ENCODE results near the gene EDA.

The EDA gene

DNA sequence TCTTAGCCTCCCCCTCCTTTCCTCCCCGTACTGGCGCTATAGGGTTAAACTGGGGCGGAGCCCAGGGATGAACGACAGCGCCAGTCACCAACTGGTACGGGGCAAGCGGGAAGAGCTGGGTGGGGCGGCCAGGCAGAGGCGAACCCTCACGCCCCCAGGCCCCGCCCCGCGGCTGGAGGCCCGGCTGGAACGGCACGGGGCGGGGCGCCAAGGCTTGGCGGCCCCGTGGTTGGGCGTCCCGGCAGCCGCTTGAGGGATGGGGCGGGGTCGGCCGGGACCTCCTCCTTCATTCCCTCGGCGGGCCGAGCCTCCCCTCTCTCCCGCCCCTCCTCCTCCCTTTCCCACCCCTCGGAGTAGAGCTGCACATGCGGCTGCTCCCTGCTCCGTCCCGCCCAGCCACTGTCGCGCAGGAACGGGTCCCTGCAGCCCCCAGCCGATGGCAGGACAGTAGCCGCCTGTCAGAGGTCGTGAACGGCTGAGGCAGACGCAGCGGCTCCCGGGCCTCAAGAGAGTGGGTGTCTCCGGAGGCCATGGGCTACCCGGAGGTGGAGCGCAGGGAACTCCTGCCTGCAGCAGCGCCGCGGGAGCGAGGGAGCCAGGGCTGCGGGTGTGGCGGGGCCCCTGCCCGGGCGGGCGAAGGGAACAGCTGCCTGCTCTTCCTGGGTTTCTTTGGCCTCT lies at the start of gene EDA:
EDA (plus strand) TSS at position 335 of the 678 bp plus-strand sequence.
- H3K27ac Mint-ChIP-seq, result no peak within 1 kb of the TSS
- DNase-seq (ENCODE audit: low spot score in 2 of 2) (peak; percentile 28 to 46), ATAC-seq (peak; percentile 94)
- H3K9me3 Mint-ChIP-seq, result no peaks in the 10 kb centered on the region
- H3K4me1 Mint-ChIP-seq, result peaks cover 6% of the 10 kb centered on the region
- peak within 1 kb of the TSS; percentile 69 for H3K4me3 Mint-ChIP-seq
- H3K36me3 Mint-ChIP-seq, result no peaks in the 10 kb centered on the region

DNA sequence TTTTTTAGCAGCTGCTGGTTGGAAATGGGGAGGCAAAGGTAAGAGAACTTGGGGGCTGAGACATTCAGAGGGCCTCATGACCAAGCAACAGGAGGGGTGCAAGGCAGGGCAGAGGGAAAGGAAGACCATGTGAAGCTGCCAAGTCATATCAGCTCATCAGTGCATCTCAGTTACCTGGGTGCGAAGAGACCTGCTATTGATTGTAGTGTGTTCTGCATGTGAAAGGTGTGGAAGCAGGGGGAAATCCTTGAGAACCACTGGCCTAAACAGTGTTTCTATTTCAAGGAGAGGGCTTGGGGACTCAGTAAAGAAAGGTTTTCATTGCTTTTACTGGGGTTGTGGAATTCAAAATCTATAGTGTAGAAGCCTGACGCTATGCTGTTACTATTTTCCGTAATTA lies 47.1 kb upstream of the EDA start:
- Mint-ChIP-seq H3K9me3 (no peaks in the 10 kb centered on the region), H3K27ac (no peak overlapping the region), H3K4me3 (no peak overlapping the region), H3K36me3 (no peaks in the 10 kb centered on the region), H3K4me1 (no peaks in the 10 kb centered on the region)
- DNase-seq (ENCODE audit: low spot score in 2 of 2) (no peak), ATAC-seq (no peak)

DNA sequence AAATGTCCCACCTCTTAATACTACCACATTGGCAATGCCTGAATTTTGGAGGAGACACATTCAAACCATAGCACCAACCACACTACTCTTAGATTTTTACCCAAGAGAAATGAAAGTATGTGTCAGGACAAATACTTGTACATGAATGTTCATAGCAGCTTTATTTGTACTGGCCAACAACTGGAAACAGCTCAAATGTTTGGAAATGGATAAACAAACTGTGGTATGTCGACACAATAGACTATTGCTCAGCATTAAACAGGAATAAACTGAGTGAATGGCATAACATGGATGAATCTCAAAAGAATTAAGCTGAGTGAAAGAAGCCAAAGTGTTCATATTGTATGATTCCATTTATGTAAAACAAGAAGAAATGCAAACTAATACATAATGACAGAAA lies 18.5 kb upstream of the EDA start:
- Mint-ChIP-seq H3K4me3 (no peak overlapping the region), H3K4me1 (no peaks in the 10 kb centered on the region), H3K36me3 (no peaks in the 10 kb centered on the region), H3K9me3 (no peaks in the 10 kb centered on the region), H3K27ac (no peak overlapping the region)
- ATAC-seq (no peak), DNase-seq (ENCODE audit: low spot score in 2 of 2) (no peak)

DNA sequence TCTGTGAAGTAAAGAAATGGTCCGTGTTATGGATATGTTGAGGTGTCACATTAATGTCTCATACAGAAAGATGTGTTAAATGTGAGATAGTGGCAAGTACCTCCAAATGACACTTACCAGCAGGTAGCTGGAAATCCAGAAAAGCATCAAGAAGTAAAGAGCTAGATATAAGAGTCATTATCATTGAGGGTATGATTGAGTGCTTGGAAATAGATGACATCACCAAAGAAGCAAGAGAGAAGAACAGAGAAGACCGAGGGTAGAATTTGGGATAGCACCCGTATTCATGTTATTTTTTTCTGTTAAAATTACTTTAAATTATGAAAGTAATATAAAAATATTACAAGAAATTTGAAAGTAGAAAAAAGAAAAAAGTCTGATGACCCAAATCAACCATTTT lies 15.7 kb upstream of the EDA start:
- DNase-seq (ENCODE audit: low spot score in 2 of 2) (no peak), ATAC-seq (no peak)
- Mint-ChIP-seq H3K9me3 (no peaks in the 10 kb centered on the region), H3K4me3 (no peak overlapping the region), H3K36me3 (no peaks in the 10 kb centered on the region), H3K4me1 (no peaks in the 10 kb centered on the region), H3K27ac (no peak overlapping the region)

DNA sequence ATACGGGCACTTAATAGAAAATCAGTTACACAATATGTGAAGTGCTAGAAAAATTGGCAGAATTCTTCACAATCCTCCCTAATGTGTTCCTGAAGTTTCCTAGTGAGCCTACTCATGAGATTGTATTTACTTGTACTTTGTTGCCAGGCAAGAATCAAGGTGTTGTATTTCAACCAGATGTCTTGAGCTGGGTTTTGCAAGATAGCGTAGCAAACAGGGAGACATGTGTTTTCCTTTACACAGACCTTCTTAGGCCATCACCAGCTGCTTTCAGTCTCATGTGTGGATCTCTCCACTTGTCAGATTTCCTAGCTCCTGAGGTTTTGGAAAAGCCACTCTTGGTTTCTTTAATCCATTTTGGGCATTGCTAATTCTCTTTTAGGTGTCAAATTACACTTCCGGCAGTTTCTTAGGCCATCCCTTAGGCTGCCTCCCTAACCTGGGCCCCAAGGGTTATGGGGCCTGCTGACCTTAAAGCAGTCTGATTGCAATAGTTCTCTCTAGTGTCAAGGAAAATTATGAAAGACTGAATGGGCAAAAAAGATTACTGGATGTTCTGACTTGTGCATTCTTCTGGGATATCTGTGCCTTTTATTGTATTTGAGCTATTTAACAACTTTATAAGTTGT lies 12.2 kb upstream of the EDA start:
- Mint-ChIP-seq H3K4me3 (no peak overlapping the region), H3K36me3 (no peaks in the 10 kb centered on the region), H3K27ac (no peak overlapping the region), H3K9me3 (no peaks in the 10 kb centered on the region), H3K4me1 (no peaks in the 10 kb centered on the region)
- ATAC-seq, result no peak
- no peak for DNase-seq (ENCODE audit: low spot score in 2 of 2)

DNA sequence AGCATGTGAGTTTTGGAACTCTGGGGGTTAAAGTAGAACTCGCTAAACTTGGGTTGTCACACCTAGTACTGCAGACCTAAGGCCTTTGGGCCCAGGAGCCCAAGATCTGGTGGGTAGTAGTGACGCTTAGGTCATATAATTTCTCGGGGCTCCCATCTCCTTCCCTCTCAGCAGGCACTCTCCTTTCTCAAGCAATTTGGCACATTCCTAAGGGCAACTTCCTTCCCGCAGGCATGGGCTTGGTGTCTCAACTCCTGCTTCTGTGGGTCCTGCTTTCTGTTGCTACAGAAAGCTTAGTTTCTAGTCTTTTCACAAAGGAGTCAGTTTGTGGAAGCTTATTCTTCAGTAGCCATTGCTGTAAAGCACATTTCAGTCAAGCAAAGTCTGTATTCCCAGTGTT lies 10.4 kb upstream of the EDA start:
- no peaks in the 10 kb centered on the region for H3K4me1 Mint-ChIP-seq
- no peak overlapping the region for H3K4me3 Mint-ChIP-seq
- no peaks in the 10 kb centered on the region for H3K9me3 Mint-ChIP-seq
- H3K27ac Mint-ChIP-seq, result no peak overlapping the region
- DNase-seq (ENCODE audit: low spot score in 2 of 2) (no peak), ATAC-seq (no peak)
- H3K36me3 Mint-ChIP-seq, result no peaks in the 10 kb centered on the region

DNA sequence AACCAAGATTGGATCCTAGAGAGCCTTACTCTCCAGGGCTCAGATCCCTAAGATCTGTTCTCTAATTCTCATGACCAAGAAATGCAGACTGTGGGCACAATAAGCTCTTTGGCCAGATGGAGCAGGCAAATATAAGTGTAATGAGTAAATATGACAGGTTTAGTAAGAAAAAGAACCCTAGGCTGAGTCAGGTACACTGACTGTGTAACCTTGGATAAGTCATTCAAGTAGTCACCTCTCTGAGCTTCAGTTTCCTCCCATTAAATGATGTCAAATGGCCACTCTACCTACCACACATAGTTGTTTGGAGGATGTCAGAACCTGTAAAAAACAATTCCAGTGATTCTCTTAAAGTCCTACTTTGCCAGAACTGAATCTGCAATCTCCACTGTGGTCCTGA lies 8.3 kb upstream of the EDA start:
- ATAC-seq (peak; percentile 80), DNase-seq (ENCODE audit: low spot score in 2 of 2) (no peak)
- H3K27ac Mint-ChIP-seq, result no peak overlapping the region
- H3K9me3 Mint-ChIP-seq, result no peaks in the 10 kb centered on the region
- no peaks in the 10 kb centered on the region for H3K4me1 Mint-ChIP-seq
- H3K4me3 Mint-ChIP-seq, result no peak overlapping the region
- no peaks in the 10 kb centered on the region for H3K36me3 Mint-ChIP-seq

DNA sequence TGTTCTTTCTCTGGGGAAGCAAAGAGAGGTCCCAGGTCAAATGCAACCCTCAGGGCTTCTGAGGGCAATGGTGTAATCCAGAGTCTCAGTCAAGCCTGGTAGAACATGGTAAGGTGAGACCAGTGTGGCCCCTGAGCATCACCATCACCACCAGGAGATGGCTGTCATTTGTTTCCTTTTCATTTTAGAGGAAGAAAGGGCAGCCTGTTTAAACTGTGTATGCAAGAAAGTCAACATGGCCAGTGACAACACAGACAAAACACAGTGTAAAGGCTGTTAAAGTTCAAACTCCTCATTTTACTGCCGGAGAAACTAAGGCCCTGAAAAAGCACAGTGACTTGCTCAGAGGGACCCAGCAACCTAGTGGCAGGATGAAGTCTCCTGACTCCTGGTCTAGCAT lies 2.0 kb upstream of the EDA start:
- H3K4me1 Mint-ChIP-seq, result peaks cover under 1% of the 10 kb centered on the region
- H3K36me3 Mint-ChIP-seq, result no peaks in the 10 kb centered on the region
- DNase-seq (ENCODE audit: low spot score in 2 of 2), result no peak

DNA sequence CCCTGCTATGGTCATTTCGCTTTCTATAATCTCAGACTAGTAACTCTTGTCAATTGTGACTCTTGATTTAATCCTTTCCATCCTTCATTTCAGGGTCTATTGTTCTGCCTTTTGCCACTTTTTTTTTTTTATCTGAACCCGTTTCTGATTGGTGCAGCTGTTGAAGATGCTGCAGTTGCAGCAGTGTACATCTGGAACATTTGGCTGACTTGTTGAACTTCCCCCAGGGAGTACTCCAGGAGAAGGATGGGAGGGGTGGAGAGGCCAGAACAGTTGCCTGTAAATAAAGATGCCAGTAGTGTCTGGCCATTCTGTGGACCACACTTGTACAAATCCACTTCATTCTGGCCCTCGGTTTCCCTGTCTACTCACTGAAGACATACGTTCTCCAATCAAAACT lies 1.0 kb upstream of the EDA start:
- no peaks in the 10 kb centered on the region for H3K9me3 Mint-ChIP-seq
- ATAC-seq (no peak), DNase-seq (ENCODE audit: low spot score in 2 of 2) (no peak)
- no peaks in the 10 kb centered on the region for H3K36me3 Mint-ChIP-seq
- no peak overlapping the region for H3K27ac Mint-ChIP-seq
- peaks cover 6% of the 10 kb centered on the region for H3K4me1 Mint-ChIP-seq
- no peak overlapping the region for H3K4me3 Mint-ChIP-seq

More for the DNA sequence above, 2.0 kb upstream of the EDA start:
- no peak overlapping the region for H3K27ac Mint-ChIP-seq
- H3K9me3 Mint-ChIP-seq, result no peaks in the 10 kb centered on the region
- no peak for ATAC-seq
- H3K4me3 Mint-ChIP-seq, result no peak overlapping the region

DNA sequence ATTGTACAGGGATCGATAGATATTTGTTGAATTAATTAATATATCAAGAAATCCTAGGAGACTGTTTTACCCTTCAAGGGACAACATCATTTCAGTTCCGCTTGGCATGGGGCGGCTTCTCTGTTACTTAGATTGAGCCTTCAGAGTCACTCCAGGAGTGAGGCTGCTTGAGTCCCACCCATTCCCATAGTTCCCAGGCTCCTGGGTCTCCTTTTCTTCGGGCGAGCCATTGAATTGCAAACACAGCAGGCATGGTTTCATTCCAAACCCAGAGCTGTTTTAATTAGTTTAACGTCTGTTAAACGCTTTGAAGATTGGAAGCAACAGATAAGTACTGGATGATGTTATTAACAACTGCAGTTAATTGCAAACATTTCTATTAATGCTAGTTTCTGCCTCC lies 571 bp upstream of the EDA start:
- H3K27ac Mint-ChIP-seq, result no peak overlapping the region
- no peaks in the 10 kb centered on the region for H3K36me3 Mint-ChIP-seq
- H3K4me3 Mint-ChIP-seq, result peak overlapping the region; percentile 69
- H3K4me1 Mint-ChIP-seq, result peaks cover 6% of the 10 kb centered on the region
- ATAC-seq (no peak), DNase-seq (ENCODE audit: low spot score in 2 of 2) (no peak)
- H3K9me3 Mint-ChIP-seq, result no peaks in the 10 kb centered on the region

DNA sequence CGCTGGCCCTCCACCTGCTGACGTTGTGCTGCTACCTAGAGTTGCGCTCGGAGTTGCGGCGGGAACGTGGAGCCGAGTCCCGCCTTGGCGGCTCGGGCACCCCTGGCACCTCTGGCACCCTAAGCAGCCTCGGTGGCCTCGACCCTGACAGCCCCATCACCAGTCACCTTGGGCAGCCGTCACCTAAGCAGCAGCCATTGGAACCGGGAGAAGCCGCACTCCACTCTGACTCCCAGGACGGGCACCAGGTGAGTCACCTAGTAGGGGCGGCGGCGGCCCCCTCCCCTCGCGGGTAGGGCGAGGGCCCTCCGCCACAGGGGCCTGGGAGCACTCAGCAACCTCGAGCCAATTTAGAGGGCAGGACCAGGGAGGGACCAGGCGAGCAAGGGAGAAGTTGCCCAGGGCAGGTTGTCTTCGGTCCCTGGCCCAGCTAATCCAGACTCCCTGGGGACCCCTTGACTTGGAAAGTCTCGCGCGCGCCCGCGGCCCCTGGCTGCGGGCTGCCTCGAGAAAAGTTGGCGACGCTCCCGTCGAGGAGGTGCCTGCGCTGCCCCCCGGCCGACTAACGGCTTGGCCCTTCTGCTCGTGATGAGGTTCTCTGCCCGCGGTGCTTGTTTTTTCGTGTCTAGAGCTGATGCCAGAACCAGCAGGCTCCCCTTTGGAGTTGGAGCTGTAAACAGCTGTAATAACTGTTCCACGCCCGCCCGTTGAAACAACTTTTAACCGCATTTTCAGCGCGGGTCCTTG lies 717 bp downstream of the EDA start:
- Mint-ChIP-seq H3K27ac (no peak overlapping the region), H3K4me3 (peak overlapping the region; percentile 69), H3K9me3 (no peaks in the 10 kb centered on the region), H3K36me3 (no peaks in the 10 kb centered on the region), H3K4me1 (peaks cover 6% of the 10 kb centered on the region)
- DNase-seq (ENCODE audit: low spot score in 2 of 2) (no peak), ATAC-seq (peak; percentile 48)

DNA sequence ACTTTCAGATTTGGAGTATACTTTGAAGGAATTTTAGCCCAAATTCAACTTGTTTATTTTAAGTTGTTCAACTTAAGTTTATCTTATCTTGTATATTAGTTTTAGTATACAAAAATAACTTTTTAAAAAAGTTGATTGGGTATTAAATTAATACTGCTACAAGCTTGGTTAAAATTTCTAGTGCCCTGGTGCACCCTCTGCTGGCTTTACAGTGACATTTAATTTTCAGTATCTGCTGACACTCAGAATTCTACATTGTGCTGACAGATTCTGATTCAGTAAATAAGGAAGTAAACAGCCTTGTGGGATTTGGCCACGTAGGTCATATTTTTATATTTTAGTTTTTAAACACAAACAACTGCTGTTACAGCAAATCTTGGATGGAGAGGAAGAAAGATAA lies 2.9 kb downstream of the EDA start:
- peak overlapping the region; percentile 17 for H3K4me3 Mint-ChIP-seq
- peaks cover 6% of the 10 kb centered on the region for H3K4me1 Mint-ChIP-seq
- no peak overlapping the region for H3K27ac Mint-ChIP-seq
- ATAC-seq (no peak), DNase-seq (ENCODE audit: low spot score in 2 of 2) (no peak)
- H3K36me3 Mint-ChIP-seq, result no peaks in the 10 kb centered on the region
- no peaks in the 10 kb centered on the region for H3K9me3 Mint-ChIP-seq

DNA sequence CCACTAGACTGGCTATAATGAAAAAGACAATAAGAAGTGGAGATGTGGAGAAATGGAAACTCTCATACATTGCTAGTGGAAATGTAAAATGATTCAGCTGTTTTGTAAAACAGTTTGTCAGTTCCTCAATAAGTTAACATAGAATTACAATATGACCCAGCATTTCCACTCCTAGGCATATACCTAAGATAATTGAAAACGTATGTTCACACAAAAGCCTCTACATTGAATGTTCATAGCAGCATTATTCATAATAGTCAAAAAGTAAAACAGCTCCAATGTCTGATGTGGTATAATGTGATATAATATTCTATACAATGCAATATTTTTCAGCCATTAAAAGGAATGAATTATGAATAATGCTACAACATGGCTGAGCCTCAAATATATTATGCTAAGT lies 10.2 kb downstream of the EDA start:
- Mint-ChIP-seq H3K4me1 (peaks cover 11% of the 10 kb centered on the region), H3K36me3 (no peaks in the 10 kb centered on the region), H3K9me3 (no peaks in the 10 kb centered on the region), H3K4me3 (peak overlapping the region; percentile 17), H3K27ac (peak overlapping the region; percentile 54)
- DNase-seq (ENCODE audit: low spot score in 2 of 2) (no peak), ATAC-seq (peak; percentile 34)

DNA sequence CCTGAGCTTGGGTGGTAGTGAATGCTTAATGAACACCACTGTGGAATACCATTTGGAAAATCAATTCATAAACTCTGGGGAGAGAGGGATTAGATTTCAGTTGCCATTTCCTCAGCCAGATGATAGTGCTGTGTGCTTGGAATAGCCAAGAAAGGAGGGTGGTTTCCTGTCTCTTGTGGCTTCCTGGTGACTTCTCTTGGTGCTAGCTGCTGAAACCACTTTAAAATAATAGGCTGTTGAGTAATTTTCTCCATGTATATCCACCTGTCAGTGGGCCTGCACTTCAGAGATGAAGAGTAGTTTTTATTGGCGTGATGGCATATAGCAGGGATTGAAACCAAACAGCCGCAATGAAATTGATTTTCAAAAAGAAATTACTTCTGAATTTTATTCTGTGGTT lies 11.8 kb downstream of the EDA start:
- peak; percentile 61 for ATAC-seq
- DNase-seq (ENCODE audit: low spot score in 2 of 2), result no peak

DNA sequence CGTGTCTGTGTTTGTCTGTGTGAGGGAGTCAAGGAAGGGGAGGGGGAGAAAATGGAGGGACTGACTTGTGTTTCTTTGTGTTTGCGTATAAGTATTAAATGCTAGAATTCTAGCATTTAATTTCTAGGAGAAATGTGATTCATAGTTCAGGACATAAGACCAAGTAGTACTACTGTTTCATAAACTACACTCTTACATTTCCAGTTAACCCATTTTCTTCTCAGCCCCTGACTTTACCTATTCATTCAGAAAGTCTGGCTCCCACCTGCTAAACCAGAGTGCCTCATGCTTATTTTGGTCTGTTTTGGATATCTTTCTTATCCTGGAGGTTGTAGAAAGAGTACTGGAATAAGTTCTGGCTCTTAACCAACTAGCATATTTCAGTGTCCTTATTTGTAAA lies 14.2 kb downstream of the EDA start:
- ATAC-seq (no peak), DNase-seq (ENCODE audit: low spot score in 2 of 2) (no peak)
- H3K9me3 Mint-ChIP-seq, result no peaks in the 10 kb centered on the region
- H3K36me3 Mint-ChIP-seq, result no peaks in the 10 kb centered on the region
- H3K27ac Mint-ChIP-seq, result no peak overlapping the region
- peaks cover 13% of the 10 kb centered on the region for H3K4me1 Mint-ChIP-seq
- no peak overlapping the region for H3K4me3 Mint-ChIP-seq

More for the DNA sequence above, 11.8 kb downstream of the EDA start:
- Mint-ChIP-seq H3K4me1 (peaks cover 11% of the 10 kb centered on the region), H3K27ac (no peak overlapping the region), H3K9me3 (no peaks in the 10 kb centered on the region), H3K36me3 (no peaks in the 10 kb centered on the region), H3K4me3 (no peak overlapping the region)

DNA sequence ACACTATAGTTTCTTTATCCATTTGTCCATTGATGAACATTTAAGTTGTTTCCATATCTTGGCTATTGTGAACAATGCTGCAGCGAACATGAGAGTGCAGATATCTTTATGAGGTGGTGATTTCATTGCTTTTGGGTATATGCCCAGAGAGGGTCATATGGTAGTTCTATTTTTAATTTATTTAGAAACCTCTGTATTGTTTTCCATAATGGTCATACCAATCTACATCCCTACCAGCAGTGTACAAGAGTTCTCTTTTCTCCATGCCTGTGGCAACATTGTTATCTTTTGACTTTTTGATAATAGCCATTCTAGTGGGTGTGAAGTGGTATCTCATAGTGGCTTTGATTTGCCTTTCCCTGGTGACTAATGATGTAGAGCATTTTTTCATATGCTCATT lies 48.8 kb downstream of the EDA start:
- ATAC-seq, result no peak
- Mint-ChIP-seq H3K36me3 (no peaks in the 10 kb centered on the region), H3K4me1 (no peaks in the 10 kb centered on the region), H3K4me3 (no peak overlapping the region), H3K27ac (no peak overlapping the region), H3K9me3 (peaks cover 19% of the 10 kb centered on the region)
- no peak for DNase-seq (ENCODE audit: low spot score in 2 of 2)
